Measurements from ENCODE around the gene ZNF554.

- TF ChIP-seq, protein P1, sequence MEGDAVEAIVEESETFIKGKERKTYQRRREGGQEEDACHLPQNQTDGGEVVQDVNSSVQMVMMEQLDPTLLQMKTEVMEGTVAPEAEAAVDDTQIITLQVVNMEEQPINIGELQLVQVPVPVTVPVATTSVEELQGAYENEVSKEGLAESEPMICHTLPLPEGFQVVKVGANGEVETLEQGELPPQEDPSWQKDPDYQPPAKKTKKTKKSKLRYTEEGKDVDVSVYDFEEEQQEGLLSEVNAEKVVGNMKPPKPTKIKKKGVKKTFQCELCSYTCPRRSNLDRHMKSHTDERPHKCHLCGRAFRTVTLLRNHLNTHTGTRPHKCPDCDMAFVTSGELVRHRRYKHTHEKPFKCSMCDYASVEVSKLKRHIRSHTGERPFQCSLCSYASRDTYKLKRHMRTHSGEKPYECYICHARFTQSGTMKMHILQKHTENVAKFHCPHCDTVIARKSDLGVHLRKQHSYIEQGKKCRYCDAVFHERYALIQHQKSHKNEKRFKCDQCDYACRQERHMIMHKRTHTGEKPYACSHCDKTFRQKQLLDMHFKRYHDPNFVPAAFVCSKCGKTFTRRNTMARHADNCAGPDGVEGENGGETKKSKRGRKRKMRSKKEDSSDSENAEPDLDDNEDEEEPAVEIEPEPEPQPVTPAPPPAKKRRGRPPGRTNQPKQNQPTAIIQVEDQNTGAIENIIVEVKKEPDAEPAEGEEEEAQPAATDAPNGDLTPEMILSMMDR (IDR thresholded peaks at IDR 0.05): no peak
- no peak for TF ChIP-seq POLR2A (IDR thresholded peaks at IDR 0.05)
Observed at GRCh38 chr19:2806736-2807378, 12.8 kb upstream of the ZNF554 start.
